Breast epithelium (tissue), 4 donors: ENCODE results near the gene RETNLB. TPM values are rescaled to one million over a fixed set of nuclear protein-coding genes. Genes with fewer than 3 reads are reported as not detected.

Experiments
- DNase-seq, 2 donors: peaks; one replicate each; pipeline ENCODE4 v3.0.0-alpha.2; 2019; ENCODE audit warnings: low spot score in 2 of 2
- H3K27ac ChIP-seq, 2 donors: fragments of 200-600 bp; sonication (generic) in 1 of 2; one replicate each; pipeline ENCODE4 v1.5.1; 2016 to 2019; ENCODE audit warnings: mild to moderate bottlenecking in 1 of 2
- H3K27me3 ChIP-seq, 2 donors: fragments of 200-600 bp; sonication (generic) in 1 of 2; one replicate each; pipeline versions ENCODE4 v1.5.1 to v1.6.0; 2017 to 2019; ENCODE audit warnings: control low read depth in 1 of 2, mild to moderate bottlenecking in 1 of 2
- H3K36me3 ChIP-seq: fragments of 200-600 bp; one replicate; pipeline ENCODE4 v1.5.1; 2019
- H3K4me1 ChIP-seq, 2 donors: fragments of 200-600 bp; sonication (generic); one replicate each; pipeline ENCODE4 v1.5.1; 2016 to 2019; ENCODE audit warnings: control low read depth in 1 of 2
- H3K4me3 ChIP-seq, 3 donors: fragments of 200-600 bp; sonication (generic); 1 replicate in 2 of 3; 2 replicates in 1 of 3; pipeline ENCODE4 v1.5.1; 2016 to 2019; ENCODE audit warnings: mild to moderate bottlenecking in 3 of 3, moderate library complexity in 2 of 3
- H3K9me3 ChIP-seq, 2 donors: fragments of 200-600 bp; sonication (generic) in 1 of 2; one replicate each; pipeline ENCODE4 v1.5.1; 2016 to 2019; ENCODE audit warnings: control low read depth in 1 of 2
- CTCF ChIP-seq, 3 donors: fragments of 450-650 bp; IDR thresholded peaks; one replicate each; pipeline ENCODE4 v1.5.1; 2016 to 2017; ENCODE audit warnings: antibody characterized with exemption in 3 of 3, mild to moderate bottlenecking in 3 of 3, moderate library complexity in 3 of 3
- POLR2A ChIP-seq: fragments of 450-650 bp; IDR thresholded peaks from one replicate; pipeline ENCODE4 v1.6.1; 2016; ENCODE audit warnings: antibody characterized with exemption, mild to moderate bottlenecking, moderate library complexity
- POLR2AphosphoS5 ChIP-seq, 3 donors: sonication (generic); formaldehyde crosslinking; IDR thresholded peaks; one replicate each; pipeline ENCODE4 v1.6.1; 2017; ENCODE audit warnings: antibody characterized with exemption in 3 of 3
- intact Hi-C: fragments of 100-400 bp; cut with DNase I; formaldehyde crosslinking; loops from one replicate; pipeline ENCODE4 v1.15.1; 2023; ENCODE audit warnings: low total_unique reads
- total RNA-seq, 3 donors: library from RNA; depleted of rRNA; stranded (reverse); fragments of >200 nt; gene quantifications; one replicate each; pipeline ENCODE4 v1.1.0, GENCODE V29; 2016

RETNLB gene
- total RNA-seq, 3 donors from 2014 or later = not detected

GRCh38 chr3:108713009-108713516 is 44.1 kb downstream of the RETNLB start:
- DNase-seq = no peak
- Histone ChIP-seq H3K4me3 (no peak overlapping the region), H3K4me1 (no peaks in the 10 kb centered on the region), H3K27ac (no peak overlapping the region), H3K27me3 (no peaks in the 10 kb centered on the region), H3K36me3 (no peaks in the 10 kb centered on the region), H3K9me3 (no peaks in the 10 kb centered on the region)
- TF ChIP-seq CTCF (IDR thresholded peaks at IDR 0.05) (no peak), POLR2AphosphoS5 (IDR thresholded peaks at IDR 0.05) (no peak), POLR2A (no peak)
- intact Hi-C loops = no loop called here

Other genes starting within 250 kb of the RETNLB start
- not detected for gene MYH15, start 246.8 kb downstream of the RETNLB start, total RNA-seq
- gene CIP2A, start 168.0 kb downstream of the RETNLB start, total RNA-seq = 1 to 10 TPM; 2.0 to 5.1 (median 3.5) TPM
- gene DZIP3, start 167.7 kb downstream of the RETNLB start, total RNA-seq = 10 to 100 TPM in 1 of 3 donors, 1 to 10 TPM in 2; 6.2 to 10.8 (median 9.8) TPM
- 1 to 10 TPM in 1 of 3 donors, under 1 TPM in 2; 0.64 to 2.0 (median 0.88) TPM for gene TRAT1, start 65.4 kb upstream of the RETNLB start, total RNA-seq
- not detected for gene GUCA1C, start 196.5 kb upstream of the RETNLB start, total RNA-seq